Caco-2 (cell line): Measurements from ENCODE around the gene CRYZL1. TPM values are rescaled to one million over a fixed set of nuclear protein-coding genes. Genes with fewer than 3 reads are reported as not detected.

Experiments used
- BruUV-seq: library from RNA; stranded (reverse); fragments of 400-500 nt; replicated peaks from 2 replicates; lab custom pipeline; 2021; lab: Mats Ljungman, UMichigan
- CTCF ChIA-PET: fragments of 300-600 bp; sonication (Branson Sonifier 250); formaldehyde crosslinking; loops from one replicate; lab custom pipeline; 2022; ENCODE audit warnings: antibody characterized with exemption; lab: Charles Lee
- POLR2A ChIA-PET: fragments of 300-600 bp; sonication (Branson Sonifier 250); formaldehyde crosslinking; loops from one replicate; lab custom pipeline; 2022; ENCODE audit warnings: antibody characterized with exemption; lab: Charles Lee
- DNase-seq, 2 experiments: peaks; one replicate each; pipeline versions ENCODE4 v3.0.0 to v3.0.0-alpha.2; 2020 to 2022
- H3K27me3 ChIP-seq: replicated peaks from 2 replicates; pipeline ENCODE4 v1.6.0; 2011; ENCODE audit warnings: low read length; ENCODE audit not compliant: control insufficient read depth, insufficient read depth
- H3K36me3 ChIP-seq: 2 replicates; pipeline ENCODE4 v1.5.1; 2011; ENCODE audit warnings: low read length; ENCODE audit not compliant: control insufficient read depth, insufficient read depth
- H3K4me1 ChIP-seq: fragments of 250-450 bp; sonication (Bioruptor Pico); 2 replicates; pipeline ENCODE4 v1.5.1; 2020; ENCODE audit warnings: mild to moderate bottlenecking
- H3K4me3 ChIP-seq: 2 replicates; pipeline ENCODE4 v1.5.1; 2011; ENCODE audit warnings: low read depth, mild to moderate bottlenecking, control low read depth, low read length
- H3K9me3 ChIP-seq: fragments of 250-450 bp; sonication (Bioruptor Pico); 2 replicates; pipeline ENCODE4 v1.5.1; 2020; ENCODE audit warnings: mild to moderate bottlenecking, moderate library complexity
- H3K27ac Mint-ChIP-seq: one replicate; pipeline ENCODE4 v1.8.0; 2022; ENCODE audit warnings: mixed read lengths; ENCODE audit not compliant: unreplicated experiment
- H3K27me3 Mint-ChIP-seq: one replicate; pipeline ENCODE4 v1.8.0; 2022; ENCODE audit warnings: mixed read lengths; ENCODE audit not compliant: insufficient read depth, unreplicated experiment
- H3K36me3 Mint-ChIP-seq: one replicate; pipeline ENCODE4 v1.8.0; 2022; ENCODE audit warnings: mild to moderate bottlenecking, mixed read lengths; ENCODE audit not compliant: insufficient read depth, unreplicated experiment
- H3K4me1 Mint-ChIP-seq: one replicate; pipeline ENCODE4 v1.8.0; 2022; ENCODE audit warnings: low read depth, mixed read lengths; ENCODE audit not compliant: unreplicated experiment
- H3K4me3 Mint-ChIP-seq: one replicate; pipeline ENCODE4 v1.8.0; 2022; ENCODE audit warnings: mild to moderate bottlenecking, moderate library complexity, mixed read lengths; ENCODE audit not compliant: unreplicated experiment
- H3K9me3 Mint-ChIP-seq: one replicate; pipeline ENCODE4 v1.8.0; 2022; ENCODE audit warnings: mixed read lengths; ENCODE audit not compliant: unreplicated experiment
- CTCF ChIP-seq, 2 experiments: fragments of 200-600 bp in 1 of 2; IDR thresholded peaks; 1 replicate in 1 of 2; 2 replicates in 1 of 2; pipeline versions ENCODE4 v1.5.1 to v1.8.0; 2011 to 2022; ENCODE audit warnings: antibody characterized with exemption in 1 of 2, control low read depth in 1 of 2, inconsistent platforms in 1 of 2, low read depth in 1 of 2, low read length in 1 of 2, mild to moderate bottlenecking in 1 of 2, moderate library complexity in 1 of 2; ENCODE audit not compliant: insufficient read depth in 1 of 2, severe bottlenecking in 1 of 2, unreplicated experiment in 1 of 2
- intact Hi-C: fragments of 100-400 bp; cut with micrococcal nuclease; formaldehyde crosslinking; loops from one replicate; pipeline ENCODE4 v1.10.0; 2022; ENCODE audit not compliant: unreplicated experiment
- total RNA-seq: library from RNA; stranded (reverse); gene quantifications from 2 replicates; pipeline ENCODE4 v1.2.3, GENCODE V29; 2022

The CRYZL1 gene
- total RNA-seq, 1 experiment from 2014 or later = 26.6 TPM

GRCh38 chr21:33551664-33552063 is 89.9 kb downstream of the CRYZL1 start:
- Histone ChIP-seq H3K27me3 (no peaks in the 10 kb centered on the region), H3K36me3 (peaks cover 17% of the 10 kb centered on the region), H3K4me3 (no peak overlapping the region), H3K9me3 (no peaks in the 10 kb centered on the region), H3K4me1 (no peaks in the 10 kb centered on the region)
- Mint-ChIP-seq H3K9me3 (peaks cover 10% of the 10 kb centered on the region), H3K36me3 (peaks cover 99% of the 10 kb centered on the region), H3K27ac (no peak overlapping the region), H3K4me1 (no peaks in the 10 kb centered on the region), H3K27me3 (no peaks in the 10 kb centered on the region), H3K4me3 (no peak overlapping the region)
- CTCF ChIA-PET = no interaction called here
- TF ChIP-seq CTCF (IDR thresholded peaks at IDR 0.05; ENCODE audit: insufficient read depth in 1 of 2, low read depth in 1 of 2, low read length in 1 of 2, severe bottlenecking in 1 of 2, unreplicated experiment in 1 of 2) = no peak
- BruUV-seq = no TSS peak
- intact Hi-C loops = no loop called here
- POLR2A ChIA-PET = interaction anchor here (0.6 kb wide), 1 partner anchor 580 kb away, joined by 3 read pairs; no protein-coding TSS in a partner anchor
- no peak for DNase-seq

- no peaks in the 10 kb centered on the region for H3K27me3 Mint-ChIP-seq
- H3K4me3 ChIP-seq = no peak overlapping the region
These were observed 90.5 kb downstream of the CRYZL1 start for GRCh38 chr21:33550772-33551660.

More at GRCh38 chr21:33550772-33551660, 90.5 kb downstream of the CRYZL1 start:
- no peaks in the 10 kb centered on the region for H3K27me3 ChIP-seq
- DNase-seq = no peak
- H3K36me3 ChIP-seq = peaks cover 17% of the 10 kb centered on the region
- BruUV-seq = no TSS peak
- H3K36me3 Mint-ChIP-seq = peaks cover 99% of the 10 kb centered on the region
- no peak overlapping the region for H3K4me3 Mint-ChIP-seq
- no peaks in the 10 kb centered on the region for H3K4me1 ChIP-seq
- intact Hi-C loops = no loop called here
- H3K27ac Mint-ChIP-seq = no peak overlapping the region
- H3K9me3 Mint-ChIP-seq = peaks cover 10% of the 10 kb centered on the region
- ChIA-PET POLR2A (interaction anchor here (0.6 kb wide), 1 partner anchor 579 kb away, joined by 3 read pairs; no protein-coding TSS in a partner anchor), CTCF (no interaction called here)
- no peaks in the 10 kb centered on the region for H3K4me1 Mint-ChIP-seq
- TF ChIP-seq CTCF (IDR thresholded peaks at IDR 0.05; ENCODE audit: insufficient read depth in 1 of 2, low read depth in 1 of 2, low read length in 1 of 2, severe bottlenecking in 1 of 2, unreplicated experiment in 1 of 2) = no peak
- H3K9me3 ChIP-seq = no peaks in the 10 kb centered on the region
